Activated T-cell treated with anti-CD3 and anti-CD28 coated beads, Interleukin-2, amount 50 U/mL, for 4 hours (primary cell): ENCODE data around the gene TIMP3. TPM values are rescaled to one million over a fixed set of nuclear protein-coding genes. Genes with fewer than 3 reads are reported as not detected.
"Not testable (repeated sequence)": the region's sequence is repeated elsewhere in the genome, so short reads cannot be mapped to it uniquely, and the experiment has no call there.

Source experiments
- ATAC-seq, 2 donors: fragments of 200-7000 bp; cut with Tn5 transposase; one replicate each; pipeline ENCODE4 v1.10.0; 2021
- DNase-seq: peaks from one replicate; pipeline ENCODE4 v3.0.0-alpha.2; 2020
- H3K27me3 Mint-ChIP-seq: one replicate; pipeline ENCODE4 v1.8.0; 2021; ENCODE audit warnings: low read depth, mixed read lengths
- H3K36me3 Mint-ChIP-seq: one replicate; pipeline ENCODE4 v1.8.0; 2022; ENCODE audit warnings: mixed read lengths; ENCODE audit not compliant: insufficient read depth
- H3K4me1 Mint-ChIP-seq: one replicate; pipeline ENCODE4 v1.8.0; 2021; ENCODE audit warnings: low read depth, mixed read lengths
- H3K4me3 Mint-ChIP-seq: one replicate; pipeline ENCODE4 v1.8.0; 2021; ENCODE audit warnings: mild to moderate bottlenecking, moderate library complexity, mixed read lengths
- H3K9me3 Mint-ChIP-seq: one replicate; pipeline ENCODE4 v1.8.0; 2021; ENCODE audit warnings: mixed read lengths
- total RNA-seq, 3 donors: library from RNA; stranded (reverse); gene quantifications; one replicate each; pipeline ENCODE4 v1.2.1, GENCODE V29; 2021

TIMP3 gene
- 1 to 10 TPM; 1.1 to 2.3 (median 1.5) TPM for total RNA-seq

- no peaks in the 10 kb centered on the region for H3K36me3 Mint-ChIP-seq
- no peaks in the 10 kb centered on the region for H3K9me3 Mint-ChIP-seq
- H3K4me1 Mint-ChIP-seq: no peaks in the 10 kb centered on the region
- H3K4me3 Mint-ChIP-seq: peak within 1 kb of the TSS; percentile 21
- H3K27me3 Mint-ChIP-seq: peaks cover 78% of the 10 kb centered on the region
- DNase-seq (no peak), ATAC-seq (peak; percentile 33 to 54)
Measured at GRCh38 chr22:32801537-32802236, at the start of gene TIMP3. TIMP3 (plus strand) TSS chr22:32801705; CDS start chr22:32802002, 297 bp downstream.

GRCh38 chr22:32752326-32752725 is 49.2 kb upstream of the TIMP3 start:
- no peak for DNase-seq
- H3K27me3 Mint-ChIP-seq: no peaks in the 10 kb centered on the region
- H3K4me1 Mint-ChIP-seq: no peaks in the 10 kb centered on the region
- H3K4me3 Mint-ChIP-seq: no peak overlapping the region
- no peaks in the 10 kb centered on the region for H3K36me3 Mint-ChIP-seq
- ATAC-seq: peak in 1 of 2 donors; percentile 23
- H3K9me3 Mint-ChIP-seq: no peaks in the 10 kb centered on the region

- H3K4me3 Mint-ChIP-seq: no peak overlapping the region
- H3K9me3 Mint-ChIP-seq: no peaks in the 10 kb centered on the region
- H3K4me1 Mint-ChIP-seq: no peaks in the 10 kb centered on the region
- H3K36me3 Mint-ChIP-seq: no peaks in the 10 kb centered on the region
- no peak for DNase-seq
- H3K27me3 Mint-ChIP-seq: no peaks in the 10 kb centered on the region
- ATAC-seq: no peak
Measured at GRCh38 chr22:32752816-32753520, 48.5 kb upstream of the TIMP3 start.

GRCh38 chr22:32753591-32753990 is 47.9 kb upstream of the TIMP3 start:
- H3K4me1 Mint-ChIP-seq: no peaks in the 10 kb centered on the region
- DNase-seq (no peak), ATAC-seq (no peak)
- no peaks in the 10 kb centered on the region for H3K36me3 Mint-ChIP-seq
- H3K9me3 Mint-ChIP-seq: no peaks in the 10 kb centered on the region
- no peaks in the 10 kb centered on the region for H3K27me3 Mint-ChIP-seq
- no peak overlapping the region for H3K4me3 Mint-ChIP-seq

- no peaks in the 10 kb centered on the region for H3K36me3 Mint-ChIP-seq
- H3K4me1 Mint-ChIP-seq: no peaks in the 10 kb centered on the region
- H3K9me3 Mint-ChIP-seq: no peaks in the 10 kb centered on the region
- ATAC-seq (no peak), DNase-seq (no peak)
- no peak overlapping the region for H3K4me3 Mint-ChIP-seq
- H3K27me3 Mint-ChIP-seq: no peaks in the 10 kb centered on the region
Measured at GRCh38 chr22:32754413-32755041, 47.0 kb upstream of the TIMP3 start.

- H3K27me3 Mint-ChIP-seq: peaks cover 11% of the 10 kb centered on the region
- not testable (repeated sequence) for H3K4me3 Mint-ChIP-seq, H3K36me3 Mint-ChIP-seq, H3K9me3 Mint-ChIP-seq, DNase-seq, ATAC-seq, H3K4me1 Mint-ChIP-seq
Measured at GRCh38 chr22:32757086-32757762, 44.3 kb upstream of the TIMP3 start.

GRCh38 chr22:32758866-32759385 is 42.6 kb upstream of the TIMP3 start:
- Mint-ChIP-seq H3K9me3 (no peaks in the 10 kb centered on the region), H3K27me3 (peaks cover 19% of the 10 kb centered on the region), H3K36me3 (no peaks in the 10 kb centered on the region), H3K4me1 (no peaks in the 10 kb centered on the region), H3K4me3 (no peak overlapping the region)
- DNase-seq (no peak), ATAC-seq (no peak)

- ATAC-seq (no peak), DNase-seq (no peak)
- H3K36me3 Mint-ChIP-seq: no peaks in the 10 kb centered on the region
- peaks cover 27% of the 10 kb centered on the region for H3K27me3 Mint-ChIP-seq
- no peaks in the 10 kb centered on the region for H3K9me3 Mint-ChIP-seq
- H3K4me3 Mint-ChIP-seq: no peak overlapping the region
- H3K4me1 Mint-ChIP-seq: no peaks in the 10 kb centered on the region
Measured at GRCh38 chr22:32760396-32760795, 41.1 kb upstream of the TIMP3 start.

- DNase-seq: no peak
- no peaks in the 10 kb centered on the region for H3K9me3 Mint-ChIP-seq
- H3K36me3 Mint-ChIP-seq: no peaks in the 10 kb centered on the region
- no peak overlapping the region for H3K4me3 Mint-ChIP-seq
- no peak for ATAC-seq
- H3K4me1 Mint-ChIP-seq: no peaks in the 10 kb centered on the region
- peaks cover 30% of the 10 kb centered on the region for H3K27me3 Mint-ChIP-seq
Measured at GRCh38 chr22:32760815-32761214, 40.7 kb upstream of the TIMP3 start.

GRCh38 chr22:32761251-32761903 is 40.1 kb upstream of the TIMP3 start:
- no peaks in the 10 kb centered on the region for H3K9me3 Mint-ChIP-seq
- ATAC-seq: no peak
- DNase-seq: no peak
- peaks cover 30% of the 10 kb centered on the region for H3K27me3 Mint-ChIP-seq
- no peak overlapping the region for H3K4me3 Mint-ChIP-seq
- H3K36me3 Mint-ChIP-seq: no peaks in the 10 kb centered on the region
- H3K4me1 Mint-ChIP-seq: no peaks in the 10 kb centered on the region

GRCh38 chr22:32764330-32765131 is 37.0 kb upstream of the TIMP3 start:
- H3K36me3 Mint-ChIP-seq: no peaks in the 10 kb centered on the region
- peaks cover 30% of the 10 kb centered on the region for H3K27me3 Mint-ChIP-seq
- no peak for DNase-seq
- H3K4me1 Mint-ChIP-seq: no peaks in the 10 kb centered on the region
- H3K4me3 Mint-ChIP-seq: no peak overlapping the region
- H3K9me3 Mint-ChIP-seq: no peaks in the 10 kb centered on the region
- no peak for ATAC-seq

GRCh38 chr22:32765132-32765618 is 36.3 kb upstream of the TIMP3 start:
- no peak overlapping the region for H3K4me3 Mint-ChIP-seq
- no peaks in the 10 kb centered on the region for H3K4me1 Mint-ChIP-seq
- no peaks in the 10 kb centered on the region for H3K36me3 Mint-ChIP-seq
- peaks cover 30% of the 10 kb centered on the region for H3K27me3 Mint-ChIP-seq
- ATAC-seq: no peak
- H3K9me3 Mint-ChIP-seq: no peaks in the 10 kb centered on the region
- no peak for DNase-seq

- Mint-ChIP-seq H3K4me1 (no peaks in the 10 kb centered on the region), H3K27me3 (peaks cover 10% of the 10 kb centered on the region), H3K36me3 (no peaks in the 10 kb centered on the region), H3K9me3 (no peaks in the 10 kb centered on the region), H3K4me3 (no peak overlapping the region)
- DNase-seq: no peak
- no peak for ATAC-seq
Measured at GRCh38 chr22:32771756-32772155, 29.7 kb upstream of the TIMP3 start.
